GM12891 (cell line): ENCODE data around the gene TCEAL3.
"Not testable (repeated sequence)": the region's sequence is repeated elsewhere in the genome, so short reads cannot be mapped to it uniquely, and the experiment has no call there.

Experiments
- DNase-seq: peaks from one replicate; pipeline ENCODE4 v3.0.0; 2011; ENCODE audit warnings: low spot score; ENCODE audit not compliant: insufficient read length
- FAIRE-seq: peaks from 2 replicates; lab custom pipeline; 2011; peaks lifted over from hg19 to GRCh38; lab: Jason Lieb, UNC
- PAX5 ChIP-seq: IDR thresholded peaks from 2 replicates; pipeline ENCODE4 v1.6.1; 2011; ENCODE audit warnings: low read length, moderate library complexity, mild to moderate bottlenecking; ENCODE audit not compliant: insufficient read depth, severe bottlenecking
- POLR2A ChIP-seq: IDR thresholded peaks from 2 replicates; pipeline ENCODE4 v1.6.1; 2011; ENCODE audit warnings: low read depth, low read length, control low read depth
- POLR2AphosphoS5 ChIP-seq: IDR thresholded peaks from 2 replicates; pipeline ENCODE4 v1.6.1; 2011; ENCODE audit warnings: low read depth, low read length, control low read depth
- POU2F2 ChIP-seq: IDR thresholded peaks from 2 replicates; pipeline ENCODE4 v1.6.1; 2011; ENCODE audit warnings: low read depth, mild to moderate bottlenecking, control low read depth, low read length, moderate library complexity
- SPI1 ChIP-seq: IDR thresholded peaks from 2 replicates; pipeline ENCODE4 v1.6.1; 2011; ENCODE audit warnings: low read depth, low read length, control low read depth
- TAF1 ChIP-seq: IDR thresholded peaks from 2 replicates; pipeline ENCODE4 v1.6.1; 2011; ENCODE audit warnings: low read depth, low read length, control low read depth

Gene TCEAL3

DNA sequence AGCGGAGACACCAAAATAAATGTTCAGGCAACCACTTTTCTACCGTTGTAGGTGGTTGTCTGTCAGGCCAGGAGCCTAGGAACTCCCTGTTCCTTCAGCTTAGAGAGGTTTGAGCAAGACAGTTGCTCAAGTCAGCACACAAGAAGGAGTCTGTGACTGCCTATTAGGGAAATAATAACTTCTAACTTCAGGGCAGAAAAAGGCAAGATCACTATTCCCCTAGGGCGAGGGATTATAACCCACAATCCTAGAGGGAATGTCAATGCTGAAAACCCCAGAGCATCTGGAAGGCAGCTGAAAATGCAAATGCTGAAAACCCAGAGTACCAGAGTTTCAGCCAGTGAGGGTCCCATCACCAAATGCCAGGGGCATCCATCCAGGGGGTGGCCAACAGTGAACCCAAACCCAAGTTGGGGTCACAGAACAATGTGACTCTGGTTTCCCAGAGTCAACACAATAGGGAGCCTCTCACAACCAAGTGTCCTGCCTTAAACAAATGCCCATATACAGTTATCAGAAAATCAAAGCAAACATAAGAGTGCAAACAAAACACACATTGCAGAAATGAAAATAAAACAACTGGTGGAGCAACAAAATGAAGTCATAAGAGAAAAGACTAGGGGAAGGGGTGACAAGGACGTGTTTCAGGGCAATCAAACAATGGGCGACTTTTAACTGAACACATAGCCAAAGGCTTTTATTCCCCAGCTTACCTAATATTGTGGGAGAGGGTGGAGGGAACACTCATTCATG is 51.1 kb downstream of the TCEAL3 start:
- no peak for FAIRE-seq
- TF ChIP-seq POLR2AphosphoS5 (no peak), POU2F2 (no peak), SPI1 (no peak), POLR2A (no peak), PAX5 (no peak), TAF1 (no peak)
- DNase-seq, result no peak

DNA sequence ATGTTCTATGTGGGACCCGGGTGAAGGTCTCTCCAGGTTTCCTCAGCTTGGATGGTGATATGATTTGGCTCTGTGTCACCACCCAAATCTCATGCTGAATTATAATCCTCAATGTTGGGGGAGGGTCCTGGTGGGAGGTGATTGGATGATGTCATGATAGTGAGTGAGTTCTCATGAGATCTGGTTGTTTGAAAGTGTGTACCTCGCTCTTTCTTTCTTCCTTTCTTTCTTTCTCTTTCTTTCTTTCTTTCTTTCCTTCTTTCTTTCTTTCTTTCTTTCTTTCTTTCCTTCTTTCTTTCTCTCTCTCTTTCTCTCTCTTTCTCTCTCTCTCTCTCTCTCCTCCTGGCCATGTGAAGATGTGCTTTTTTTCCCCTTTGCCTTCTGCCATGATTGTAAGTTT is 51.7 kb downstream of the TCEAL3 start:
- not testable (repeated sequence) for DNase-seq, FAIRE-seq
